MM.1S (cell line): ENCODE measurements around the gene ADH1C.

Experiments
- EZH2phosphoT487 ChIP-seq: fragments of 300-600 bp; sonication (generic); IDR thresholded peaks from 2 replicates; pipeline ENCODE4 v1.6.1; 2018; ENCODE audit warnings: antibody characterized with exemption, low read length
- TF ChIP-seq, protein P1 (sequence below): fragments of 300-600 bp; sonication (generic); IDR thresholded peaks from 2 replicates; pipeline ENCODE4 v1.5.1; 2016; ENCODE audit warnings: antibody characterized with exemption, low read length, mixed read lengths

DNA sequence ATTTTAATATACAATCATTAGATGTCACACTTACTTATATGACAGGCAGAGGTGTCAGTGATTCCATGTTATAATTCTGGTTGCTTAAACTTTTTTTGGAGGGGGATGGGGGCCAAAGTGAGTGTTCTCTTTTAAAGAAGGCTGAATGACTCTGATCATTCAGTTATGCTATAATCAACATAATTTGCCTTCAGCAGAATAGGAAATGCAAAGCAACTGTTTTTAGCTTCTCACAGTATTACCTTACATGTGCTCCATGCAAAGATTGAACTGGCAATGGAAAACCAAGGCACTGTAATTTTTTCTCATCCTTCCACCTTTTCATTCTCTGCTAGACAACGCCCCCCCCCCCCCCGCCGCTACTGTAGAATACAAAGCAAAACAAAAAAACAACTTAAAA lies 13.4 kb downstream of the ADH1C start:
- TF ChIP-seq, protein P1, sequence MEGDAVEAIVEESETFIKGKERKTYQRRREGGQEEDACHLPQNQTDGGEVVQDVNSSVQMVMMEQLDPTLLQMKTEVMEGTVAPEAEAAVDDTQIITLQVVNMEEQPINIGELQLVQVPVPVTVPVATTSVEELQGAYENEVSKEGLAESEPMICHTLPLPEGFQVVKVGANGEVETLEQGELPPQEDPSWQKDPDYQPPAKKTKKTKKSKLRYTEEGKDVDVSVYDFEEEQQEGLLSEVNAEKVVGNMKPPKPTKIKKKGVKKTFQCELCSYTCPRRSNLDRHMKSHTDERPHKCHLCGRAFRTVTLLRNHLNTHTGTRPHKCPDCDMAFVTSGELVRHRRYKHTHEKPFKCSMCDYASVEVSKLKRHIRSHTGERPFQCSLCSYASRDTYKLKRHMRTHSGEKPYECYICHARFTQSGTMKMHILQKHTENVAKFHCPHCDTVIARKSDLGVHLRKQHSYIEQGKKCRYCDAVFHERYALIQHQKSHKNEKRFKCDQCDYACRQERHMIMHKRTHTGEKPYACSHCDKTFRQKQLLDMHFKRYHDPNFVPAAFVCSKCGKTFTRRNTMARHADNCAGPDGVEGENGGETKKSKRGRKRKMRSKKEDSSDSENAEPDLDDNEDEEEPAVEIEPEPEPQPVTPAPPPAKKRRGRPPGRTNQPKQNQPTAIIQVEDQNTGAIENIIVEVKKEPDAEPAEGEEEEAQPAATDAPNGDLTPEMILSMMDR, result no peak
- no peak for TF ChIP-seq EZH2phosphoT487
